ENCODE measurements around the gene MAP1A.

- TF ChIP-seq EZH2 (IDR thresholded peaks at IDR 0.05; ENCODE audit: low read length, unreplicated experiment) = no peak
- no peak for TF ChIP-seq CTCF (conservative IDR thresholded peaks at IDR 0.05; ENCODE audit: low read depth, low read length)
Measured at GRCh38 chr15:43529587-43530345, 12.4 kb downstream of the MAP1A start.

Measured in PC-3 (cell line).